BJ (cell line): ENCODE measurements around the gene CTNNBL1. TPM values are rescaled to one million over a fixed set of nuclear protein-coding genes. Genes with fewer than 3 reads are reported as not detected.

Experiments used
- CTCF ChIA-PET: fragments of 350-600 bp; formaldehyde crosslinking; extraction: SDS; loops from one replicate; lab custom pipeline; 2021; ENCODE audit warnings: antibody characterized with exemption, inconsistent platforms; lab: Yijun Ruan, JAX
- POLR2A ChIA-PET: fragments of 300-600 bp; sonication (Branson Sonifier 250); formaldehyde crosslinking; extraction: SDS; loops from one replicate; lab custom pipeline; 2021; ENCODE audit warnings: antibody characterized with exemption; lab: Charles Lee
- DNase-seq: peaks from one replicate; pipeline ENCODE4 v3.0.0-alpha.2; 2011; ENCODE audit warnings: low read depth
- H3K27me3 ChIP-seq: 2 replicates; pipeline ENCODE4 v1.6.0; 2011; ENCODE audit warnings: low read length; ENCODE audit not compliant: control insufficient read depth, insufficient read depth
- H3K36me3 ChIP-seq: 2 replicates; pipeline ENCODE4 v1.5.1; 2011; ENCODE audit warnings: low read length; ENCODE audit not compliant: control insufficient read depth, insufficient read depth
- H3K4me3 ChIP-seq: 2 replicates; pipeline ENCODE4 v1.5.1; 2011; ENCODE audit warnings: low read depth, mild to moderate bottlenecking, control low read depth, low read length
- CTCF ChIP-seq: IDR thresholded peaks from 2 replicates; pipeline ENCODE4 v1.5.1; 2011; ENCODE audit warnings: low read depth, mild to moderate bottlenecking, control low read depth, inconsistent platforms, low read length, moderate library complexity; ENCODE audit not compliant: insufficient read depth
- polyA plus RNA-seq: library from polyadenylated mRNA; depleted of rRNA; stranded (reverse); fragments of >200 nt; gene quantifications from 2 replicates; pipeline ENCODE4 v1.2.3, GENCODE V29; 2011

Gene CTNNBL1
- polyA plus RNA-seq, 1 experiment = 38.4 TPM

DNA sequence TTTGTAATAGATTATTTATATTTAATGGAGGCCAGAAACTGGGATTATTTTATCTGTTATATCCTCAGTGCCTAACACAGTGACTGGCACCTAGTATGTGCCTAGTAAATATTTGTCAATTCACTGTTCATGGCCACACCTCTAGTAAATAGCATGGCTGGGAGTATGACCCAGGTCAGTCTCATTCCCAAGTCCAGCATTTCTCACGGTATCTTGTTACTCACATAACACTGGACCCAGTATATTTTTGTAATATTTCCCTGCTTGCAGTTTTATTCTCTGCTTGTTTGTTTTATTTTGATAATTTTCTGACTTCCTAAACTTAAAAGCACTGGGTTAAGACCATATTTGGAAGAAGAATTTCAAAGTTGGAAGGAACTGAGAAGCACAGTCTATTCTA, 47.7 kb downstream of the CTNNBL1 start:
- no peak for TF ChIP-seq CTCF
- Histone ChIP-seq H3K36me3 (peaks cover 8% of the 10 kb centered on the region), H3K4me3 (no peak overlapping the region), H3K27me3 (no peaks in the 10 kb centered on the region)
- POLR2A ChIA-PET = no interaction called here
- CTCF ChIA-PET = no interaction called here
- DNase-seq = no peak

GRCh38 chr20:37742131-37742530, 48.3 kb downstream of the CTNNBL1 start:
- TF ChIP-seq CTCF = no peak
- Histone ChIP-seq H3K4me3 (no peak overlapping the region), H3K27me3 (no peaks in the 10 kb centered on the region), H3K36me3 (peaks cover 8% of the 10 kb centered on the region)
- CTCF ChIA-PET = no interaction called here
- no peak for DNase-seq
- POLR2A ChIA-PET = no interaction called here

- CTCF ChIA-PET = no interaction called here
These were observed 50.5 kb downstream of the CTNNBL1 start for GRCh38 chr20:37744347-37744746.

DNA sequence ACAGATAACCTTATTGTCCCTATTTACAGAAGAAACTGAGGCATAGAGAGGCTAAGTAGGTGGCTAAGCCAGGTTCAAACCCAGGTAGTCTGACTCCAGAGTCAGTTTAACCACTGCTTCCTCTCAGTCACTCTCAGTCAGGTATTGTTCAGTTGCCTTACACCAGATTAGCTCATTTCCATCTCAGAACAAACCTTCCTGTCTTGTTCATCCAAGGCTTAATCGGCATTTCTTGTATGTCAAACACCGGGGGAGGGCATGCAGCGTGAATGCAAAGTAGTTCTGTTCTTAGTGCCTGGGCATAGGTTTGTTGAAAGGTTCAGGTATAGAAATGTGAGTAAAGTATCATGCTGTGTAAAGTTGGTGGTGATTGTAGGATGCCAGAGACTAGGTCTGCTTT, 51.7 kb downstream of the CTNNBL1 start:
- peaks cover 2% of the 10 kb centered on the region for H3K36me3 ChIP-seq
- no peaks in the 10 kb centered on the region for H3K27me3 ChIP-seq
- H3K4me3 ChIP-seq = no peak overlapping the region
- POLR2A ChIA-PET = no interaction called here
- TF ChIP-seq CTCF = no peak
- no peak for DNase-seq
- CTCF ChIA-PET = no interaction called here

More at GRCh38 chr20:37744347-37744746, 50.5 kb downstream of the CTNNBL1 start:
- no peak for TF ChIP-seq CTCF
- H3K36me3 ChIP-seq = peaks cover 2% of the 10 kb centered on the region
- DNase-seq = no peak
- H3K4me3 ChIP-seq = no peak overlapping the region
- POLR2A ChIA-PET = no interaction called here
- H3K27me3 ChIP-seq = no peaks in the 10 kb centered on the region

DNA sequence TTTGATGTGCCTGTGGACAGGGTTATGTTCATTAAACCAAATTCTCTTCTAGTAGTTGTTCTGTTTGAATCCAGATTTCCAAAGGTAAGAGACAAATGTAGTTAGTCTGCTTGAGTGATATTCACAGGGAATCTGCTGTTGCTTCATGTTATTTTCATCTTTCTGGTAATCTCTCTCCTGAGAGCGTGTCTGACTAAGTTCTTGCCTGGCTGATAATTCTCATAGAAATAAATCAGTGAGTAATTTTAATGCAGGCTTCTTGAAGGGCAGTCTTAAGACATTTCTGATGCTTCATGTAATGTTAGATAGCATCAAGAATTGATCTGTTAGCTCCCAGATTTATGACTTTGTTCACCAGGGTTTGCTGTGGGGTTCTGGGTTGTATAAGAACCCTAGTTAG, 54.2 kb downstream of the CTNNBL1 start:
- TF ChIP-seq CTCF = no peak
- no peak overlapping the region for H3K4me3 ChIP-seq
- DNase-seq = no peak
- H3K36me3 ChIP-seq = peaks cover 4% of the 10 kb centered on the region
- POLR2A ChIA-PET = no interaction called here
- CTCF ChIA-PET = interaction anchor here (0.6 kb wide), 1 partner anchor 33 kb away, joined by 3 read pairs; no protein-coding TSS in a partner anchor
- no peaks in the 10 kb centered on the region for H3K27me3 ChIP-seq
